ENCODE results near the gene ANKRD1. TPM values are rescaled to one million over a fixed set of nuclear protein-coding genes. Genes with fewer than 3 reads are reported as not detected.

ANKRD1 gene
- total and polyA plus RNA-seq, 2 donors (not counting 1 experiment from before 2014, with no cell fraction given) = not detected

DNA sequence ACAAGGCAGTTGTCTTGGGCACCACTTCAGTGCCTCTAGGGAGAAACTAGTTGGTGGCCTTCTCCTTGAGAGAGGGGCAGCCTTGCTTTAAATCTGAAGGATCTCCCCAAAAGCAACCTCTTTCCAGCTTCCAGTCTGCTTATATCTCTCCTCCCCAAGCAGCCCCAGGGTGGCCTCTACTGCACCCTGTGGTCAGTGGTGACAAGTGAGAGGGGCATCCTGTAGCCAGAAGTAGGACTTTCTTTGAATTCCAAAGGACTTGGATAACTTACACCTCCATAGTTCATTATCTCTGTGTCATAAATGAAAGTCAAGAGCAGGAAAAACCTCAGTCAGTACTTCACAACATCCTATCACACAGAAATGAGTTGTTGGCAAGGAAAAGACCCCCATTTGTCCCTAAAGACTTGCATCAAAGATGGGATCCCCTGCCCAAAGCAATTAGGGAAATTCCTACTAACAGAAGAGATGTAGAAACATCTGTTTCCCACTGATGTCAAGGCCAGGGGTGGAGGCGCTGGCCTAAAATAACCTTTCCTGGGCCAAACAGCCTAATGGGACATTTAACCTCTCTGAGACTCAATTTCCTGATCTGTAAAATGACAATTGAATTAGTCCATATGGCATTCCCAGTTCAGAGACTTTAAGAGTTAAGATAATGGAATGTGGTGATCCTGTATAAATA is 44.0 kb upstream of the ANKRD1 start:
- Histone ChIP-seq H3K9me3 (ENCODE audit: control extremely low read depth in 1 of 3, control insufficient read depth in 2 of 3, insufficient read depth in 1 of 3, low read length in 2 of 3) (no peaks in the 10 kb centered on the region), H3K36me3 (replicated peaks in 1 of 2; ENCODE audit: control extremely low read depth in 1 of 2, control insufficient read depth in 1 of 2, extremely low read depth in 1 of 2, insufficient read depth in 2 of 2, low read length in 1 of 2) (no peaks in the 10 kb centered on the region), H2AFZ (ENCODE audit: insufficient read depth, low read depth, low read length, poor library complexity, severe bottlenecking) (no peak overlapping the region), H3K27me3 (replicated peaks in 1 of 4; ENCODE audit: control extremely low read depth in 1 of 4, control insufficient read depth in 3 of 4, insufficient read depth in 4 of 4, low read length in 3 of 4) (no peaks in the 10 kb centered on the region), H3K4me3 (ENCODE audit: control extremely low read depth in 1 of 5, extremely low read depth in 1 of 5, insufficient read depth in 1 of 5, low read depth in 2 of 5, low read length in 4 of 5) (no peak overlapping the region), H3K9ac (ENCODE audit: low read length) (no peak overlapping the region), H4K20me1 (ENCODE audit: control insufficient read depth, insufficient read depth, low read length, poor library complexity, severe bottlenecking) (no peaks in the 10 kb centered on the region), H3K79me2 (ENCODE audit: control insufficient read depth, insufficient read depth, low read length) (no peaks in the 10 kb centered on the region), H3K4me2 (replicated peaks; ENCODE audit: low read depth, low read length, poor library complexity, severe bottlenecking) (no peak overlapping the region), H3K27ac (ENCODE audit: low read length in 2 of 2) (no peak overlapping the region), H3K4me1 (ENCODE audit: control insufficient read depth in 2 of 2, insufficient read depth in 2 of 2, low read length in 2 of 2) (no peaks in the 10 kb centered on the region)
- no peak for DNase-seq
- Mint-ChIP-seq H3K9me3 (ENCODE audit: insufficient read depth) (no peaks in the 10 kb centered on the region), H3K27ac (no peak overlapping the region), H3K4me1 (no peaks in the 10 kb centered on the region), H3K4me3 (no peak overlapping the region), H3K27me3 (no peaks in the 10 kb centered on the region)
- no peak for TF ChIP-seq EZH2 (IDR thresholded peaks at IDR 0.05; ENCODE audit: borderline replicate concordance, insufficient read depth, low read depth, low read length, poor library complexity, severe bottlenecking)
- TF ChIP-seq, protein P1, sequence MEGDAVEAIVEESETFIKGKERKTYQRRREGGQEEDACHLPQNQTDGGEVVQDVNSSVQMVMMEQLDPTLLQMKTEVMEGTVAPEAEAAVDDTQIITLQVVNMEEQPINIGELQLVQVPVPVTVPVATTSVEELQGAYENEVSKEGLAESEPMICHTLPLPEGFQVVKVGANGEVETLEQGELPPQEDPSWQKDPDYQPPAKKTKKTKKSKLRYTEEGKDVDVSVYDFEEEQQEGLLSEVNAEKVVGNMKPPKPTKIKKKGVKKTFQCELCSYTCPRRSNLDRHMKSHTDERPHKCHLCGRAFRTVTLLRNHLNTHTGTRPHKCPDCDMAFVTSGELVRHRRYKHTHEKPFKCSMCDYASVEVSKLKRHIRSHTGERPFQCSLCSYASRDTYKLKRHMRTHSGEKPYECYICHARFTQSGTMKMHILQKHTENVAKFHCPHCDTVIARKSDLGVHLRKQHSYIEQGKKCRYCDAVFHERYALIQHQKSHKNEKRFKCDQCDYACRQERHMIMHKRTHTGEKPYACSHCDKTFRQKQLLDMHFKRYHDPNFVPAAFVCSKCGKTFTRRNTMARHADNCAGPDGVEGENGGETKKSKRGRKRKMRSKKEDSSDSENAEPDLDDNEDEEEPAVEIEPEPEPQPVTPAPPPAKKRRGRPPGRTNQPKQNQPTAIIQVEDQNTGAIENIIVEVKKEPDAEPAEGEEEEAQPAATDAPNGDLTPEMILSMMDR (IDR thresholded peaks at IDR 0.05) = no peak
- no peak for ATAC-seq (ENCODE audit: low read depth)
- intact Hi-C loops (cut with micrococcal nuclease) = no loop called here
- CTCF ChIA-PET = no interaction called here
- POLR2A ChIA-PET = no interaction called here
- 100% methylated on average over 1 of the region's 1 CpG for WGBS (ENCODE audit: insufficient coverage)

DNA sequence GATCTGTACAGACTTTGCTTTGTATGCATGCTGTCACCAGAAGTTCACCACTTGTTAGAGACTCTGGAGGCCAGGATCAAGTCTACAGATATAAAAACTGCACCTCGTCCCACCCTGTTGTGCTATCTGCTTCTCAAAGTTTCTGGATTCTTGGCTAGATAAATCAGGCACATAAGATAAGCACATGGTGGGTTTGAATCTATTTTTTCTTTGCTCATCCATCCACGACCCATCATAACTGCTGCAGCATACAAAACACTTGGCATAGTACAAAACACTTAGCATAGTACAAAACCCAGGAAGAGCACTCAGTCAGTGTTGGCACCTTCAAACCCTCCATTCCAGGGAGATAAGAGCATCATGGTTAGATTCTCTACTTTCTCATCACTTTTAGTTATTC is 42.4 kb upstream of the ANKRD1 start:
- Mint-ChIP-seq H3K27me3 (no peaks in the 10 kb centered on the region), H3K4me1 (no peaks in the 10 kb centered on the region), H3K27ac (no peak overlapping the region), H3K4me3 (no peak overlapping the region), H3K9me3 (ENCODE audit: insufficient read depth) (no peaks in the 10 kb centered on the region)
- H3K4me1 ChIP-seq (ENCODE audit: control insufficient read depth in 2 of 2, insufficient read depth in 2 of 2, low read length in 2 of 2) = no peaks in the 10 kb centered on the region
- no peak overlapping the region for H3K4me2 ChIP-seq (replicated peaks; ENCODE audit: low read depth, low read length, poor library complexity, severe bottlenecking)
- no peaks in the 10 kb centered on the region for H3K27me3 ChIP-seq (replicated peaks in 1 of 4; ENCODE audit: control extremely low read depth in 1 of 4, control insufficient read depth in 3 of 4, insufficient read depth in 4 of 4, low read length in 3 of 4)
- H3K4me3 ChIP-seq (ENCODE audit: control extremely low read depth in 1 of 5, extremely low read depth in 1 of 5, insufficient read depth in 1 of 5, low read depth in 2 of 5, low read length in 4 of 5) = no peak overlapping the region
- H3K9ac ChIP-seq (ENCODE audit: low read length) = no peak overlapping the region
- intact Hi-C loops (cut with micrococcal nuclease) = no loop called here
- no peak overlapping the region for H2AFZ ChIP-seq (ENCODE audit: insufficient read depth, low read depth, low read length, poor library complexity, severe bottlenecking)
- ChIA-PET CTCF (no interaction called here), POLR2A (no interaction called here)
- no peaks in the 10 kb centered on the region for H4K20me1 ChIP-seq (ENCODE audit: control insufficient read depth, insufficient read depth, low read length, poor library complexity, severe bottlenecking)
- H3K36me3 ChIP-seq (replicated peaks in 1 of 2; ENCODE audit: control extremely low read depth in 1 of 2, control insufficient read depth in 1 of 2, extremely low read depth in 1 of 2, insufficient read depth in 2 of 2, low read length in 1 of 2) = no peaks in the 10 kb centered on the region
- DNase-seq (no peak), ATAC-seq (ENCODE audit: low read depth) (no peak)
- TF ChIP-seq, protein P1 (IDR thresholded peaks at IDR 0.05) = no peak
- TF ChIP-seq EZH2 (IDR thresholded peaks at IDR 0.05; ENCODE audit: borderline replicate concordance, insufficient read depth, low read depth, low read length, poor library complexity, severe bottlenecking) = no peak
- H3K27ac ChIP-seq (ENCODE audit: low read length in 2 of 2) = no peak overlapping the region
- H3K9me3 ChIP-seq (ENCODE audit: control extremely low read depth in 1 of 3, control insufficient read depth in 2 of 3, insufficient read depth in 1 of 3, low read length in 2 of 3) = no peaks in the 10 kb centered on the region
- WGBS (ENCODE audit: insufficient coverage) = 70% methylated on average over 2 of the region's 2 CpGs
- no peaks in the 10 kb centered on the region for H3K79me2 ChIP-seq (ENCODE audit: control insufficient read depth, insufficient read depth, low read length)

All from B cell (primary cell).